PC-9 (cell line): ENCODE results near the gene COL4A6.

Experiments used
- CTCF ChIP-seq: fragments of 200-600 bp; sonication (generic); conservative IDR thresholded peaks from 2 replicates; pipeline ENCODE4 v1.6.1; 2017; ENCODE audit warnings: mixed run types, antibody characterized with exemption, mild to moderate bottlenecking, moderate library complexity
- EZH2 ChIP-seq: fragments of 200-600 bp; sonication (generic); IDR thresholded peaks from 2 replicates; pipeline ENCODE4 v1.8.0; 2017; ENCODE audit warnings: antibody characterized with exemption, low read depth

GRCh38 chrX:108257556-108257955 is 180.7 kb downstream of the COL4A6 start:
- no peak for TF ChIP-seq EZH2
- no peak for TF ChIP-seq CTCF
